HK-2 (cell line): ENCODE data around the gene TMPRSS13.
A peak's percentile ranks its signal among the peaks of the same experiment; 100 is the strongest.

Experiments
- DNase-seq: peaks from one replicate; pipeline ENCODE4 v3.0.0-alpha.2; 2018; ENCODE audit not compliant: unreplicated experiment

The TMPRSS13 gene

DNA sequence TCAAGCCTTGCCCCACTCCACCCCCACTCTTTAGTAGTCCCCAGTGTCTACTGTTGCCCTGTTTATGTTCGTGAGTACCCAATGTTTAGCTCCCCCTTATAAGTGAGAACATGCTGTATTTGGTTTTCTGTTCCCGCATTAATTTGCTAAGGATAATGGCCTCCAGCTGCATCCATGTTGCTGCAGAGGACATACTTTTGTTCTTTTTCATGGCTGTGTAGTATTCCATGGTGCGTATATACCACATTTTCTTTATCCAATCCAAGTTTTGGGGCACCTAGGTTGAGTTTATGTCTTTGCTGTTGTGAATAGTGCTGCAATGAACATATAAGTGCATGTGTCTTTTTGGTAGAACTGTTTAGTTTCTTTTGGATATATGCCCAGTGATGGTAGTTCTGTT, 36.6 kb downstream of the TMPRSS13 start:
- no peak for DNase-seq

DNA sequence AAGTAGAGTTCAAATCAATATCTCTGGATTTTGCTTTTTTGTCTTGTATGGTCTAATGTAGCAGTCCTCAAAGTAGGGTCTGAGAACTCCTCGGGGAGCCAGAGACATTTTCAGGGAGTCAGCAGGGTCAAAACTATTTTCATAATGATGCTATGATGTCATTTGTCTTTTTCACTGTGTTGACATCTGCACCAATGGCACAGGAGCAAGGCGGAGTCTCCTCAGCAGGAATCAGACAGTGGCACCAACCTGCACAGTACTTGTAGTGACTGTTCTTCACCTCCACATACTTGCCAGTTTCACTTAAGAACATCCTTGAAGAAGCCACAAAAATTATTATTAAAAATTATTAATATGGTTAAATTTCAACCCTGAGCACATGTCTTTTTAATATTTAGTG, 37.8 kb downstream of the TMPRSS13 start:
- DNase-seq: no peak

DNA sequence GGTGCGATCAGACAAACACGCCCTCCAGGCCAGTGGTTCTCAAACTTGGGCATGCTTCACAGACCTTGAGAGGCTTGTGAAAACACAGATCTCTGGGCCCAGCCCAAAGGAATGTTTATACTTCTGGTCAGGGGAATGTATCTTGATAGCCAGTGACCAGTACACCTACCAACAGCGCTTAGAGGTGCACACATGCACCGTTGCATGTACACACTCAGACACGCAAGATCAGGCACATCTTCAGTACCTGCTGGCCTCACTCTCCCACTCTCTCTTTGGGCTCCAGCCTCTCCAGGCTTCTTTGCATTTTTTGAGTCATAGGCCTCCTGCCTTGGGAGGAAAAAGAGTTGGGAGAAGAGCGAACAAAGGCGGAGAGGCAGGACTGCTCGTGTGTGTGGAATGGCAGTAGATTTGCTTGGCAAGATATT, 41.0 kb downstream of the TMPRSS13 start:
- no peak for DNase-seq

- no peak for DNase-seq
These were observed 41.6 kb downstream of the TMPRSS13 start for GRCh38 chr11:117887431-117888138.

DNA sequence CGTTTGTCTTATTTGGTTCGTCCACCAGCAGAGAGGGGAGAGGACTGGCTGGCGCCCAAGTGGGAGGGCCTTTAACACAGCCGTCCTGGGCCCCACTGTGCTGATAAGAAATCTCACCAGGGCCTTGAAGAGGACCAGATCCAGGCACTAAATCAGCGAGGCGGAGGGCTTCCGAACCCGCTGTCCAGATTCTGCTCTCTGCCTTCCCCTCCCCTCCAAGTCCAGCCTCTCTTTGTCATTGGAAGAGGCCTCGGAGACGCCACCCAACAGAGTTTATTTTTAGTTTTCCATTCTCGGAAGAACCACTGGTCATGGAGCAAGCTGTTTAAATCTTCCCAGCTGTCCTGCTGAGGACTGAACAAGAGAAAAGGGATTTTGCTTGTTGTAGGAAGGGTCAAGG, 43.4 kb downstream of the TMPRSS13 start:
- DNase-seq: no peak

DNA sequence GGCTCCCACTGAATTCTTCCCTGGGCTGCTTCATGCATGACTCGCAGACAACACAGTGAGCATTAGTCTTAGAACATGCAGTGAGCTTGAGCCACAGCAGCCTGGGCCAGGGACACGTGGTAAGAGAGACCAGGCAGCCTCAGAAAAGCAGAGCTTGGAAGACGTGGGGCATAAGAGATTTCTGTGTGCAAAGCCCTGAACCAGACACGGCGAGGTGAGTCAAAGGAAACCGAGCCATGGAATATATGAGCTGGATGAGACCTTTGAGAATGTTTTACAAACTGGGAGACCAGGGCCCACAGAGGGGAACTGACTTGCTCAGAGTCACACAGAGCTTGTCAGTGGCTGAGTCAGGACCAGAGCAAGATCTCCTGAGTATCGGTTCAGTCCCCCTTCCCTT, 44.2 kb downstream of the TMPRSS13 start:
- peak; percentile 29 for DNase-seq

DNA sequence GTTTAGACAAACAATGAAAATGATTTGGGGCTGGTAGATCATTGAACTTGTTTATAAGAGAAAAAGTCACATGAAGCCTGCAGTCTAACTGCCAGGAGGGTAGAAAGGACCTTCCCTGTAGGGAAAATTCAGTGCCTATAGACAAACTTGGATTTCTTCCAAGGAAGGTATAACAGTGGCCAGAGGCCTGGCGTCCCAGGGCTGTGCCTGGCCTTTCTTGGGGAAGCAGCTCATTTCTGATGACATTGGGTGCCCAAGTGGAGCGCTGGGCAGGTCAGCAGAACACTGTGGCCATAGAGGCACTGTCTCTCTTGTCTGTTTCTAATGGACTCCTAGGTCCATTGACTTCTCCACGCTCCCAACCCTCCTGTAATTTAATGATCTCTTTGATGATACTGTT, 46.1 kb downstream of the TMPRSS13 start:
- DNase-seq: no peak

GRCh38 chr11:117882311-117882905, 46.8 kb downstream of the TMPRSS13 start:
- DNase-seq: no peak

DNA sequence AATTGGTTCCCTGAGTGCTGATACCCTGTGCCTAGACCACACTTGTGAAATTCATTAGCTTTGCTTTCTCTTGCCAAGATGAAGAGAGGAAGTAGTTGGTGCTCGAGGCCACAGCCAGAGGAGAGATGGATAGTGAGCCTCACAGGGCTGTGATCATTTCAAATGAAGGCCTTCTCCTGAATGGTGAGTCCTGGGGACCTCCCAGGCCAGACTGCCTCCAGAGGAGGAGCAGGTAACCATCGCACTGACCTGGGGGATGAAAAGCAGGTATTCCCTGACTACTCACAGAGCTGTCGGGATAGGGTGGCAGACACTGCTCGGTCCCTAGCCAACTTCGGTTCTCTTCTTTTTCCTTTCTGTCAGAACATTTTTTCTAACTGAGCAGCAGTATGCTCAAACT, 48.0 kb downstream of the TMPRSS13 start:
- no peak for DNase-seq

DNA sequence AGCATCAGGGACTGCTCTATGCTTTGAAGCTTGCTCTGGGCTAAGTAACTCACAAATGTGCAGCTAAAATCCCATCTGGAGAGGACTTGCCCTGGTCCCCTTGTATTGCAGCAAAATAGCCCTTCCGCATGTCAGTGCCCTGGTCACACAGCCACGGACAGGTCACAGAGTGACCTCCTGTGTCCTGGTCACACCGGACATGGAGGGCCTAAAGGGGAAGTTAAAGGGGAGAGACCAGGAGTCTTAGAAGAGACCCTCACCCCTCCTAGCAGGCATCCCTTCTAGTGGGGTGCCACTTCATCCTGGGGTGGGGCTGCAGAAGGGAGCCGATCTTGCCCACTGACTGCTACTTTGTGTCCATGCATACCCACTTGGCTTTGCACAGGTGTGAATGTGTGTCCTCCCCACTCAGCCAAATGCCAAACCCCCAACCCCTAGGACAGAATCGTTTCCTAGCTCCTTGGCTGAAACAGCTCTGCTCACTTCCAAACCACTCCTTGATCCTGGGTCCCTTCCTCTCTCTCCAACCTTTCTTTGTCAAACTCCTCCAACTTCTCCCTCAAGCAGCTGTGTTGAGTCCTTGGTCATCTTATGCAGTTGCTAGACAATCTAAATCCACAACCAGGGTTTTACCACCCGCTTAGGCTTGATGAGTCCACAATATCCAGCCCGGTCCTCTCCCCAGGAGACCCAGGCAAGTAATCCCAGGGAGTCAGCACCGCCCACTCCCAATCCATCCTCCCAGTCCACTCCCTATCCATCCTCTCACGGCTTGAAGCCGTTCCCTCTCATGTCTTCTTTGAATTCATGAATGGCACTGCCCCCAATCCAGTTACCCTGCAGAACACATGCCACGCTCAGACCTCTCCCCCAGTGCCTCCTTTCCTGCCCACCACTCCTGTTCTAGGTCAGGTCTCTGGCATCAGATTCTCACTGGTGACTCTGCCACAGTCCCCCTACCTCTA, 49.4 kb downstream of the TMPRSS13 start:
- no peak for DNase-seq

GRCh38 chr11:117878939-117879475, 50.2 kb downstream of the TMPRSS13 start:
- no peak for DNase-seq

DNA sequence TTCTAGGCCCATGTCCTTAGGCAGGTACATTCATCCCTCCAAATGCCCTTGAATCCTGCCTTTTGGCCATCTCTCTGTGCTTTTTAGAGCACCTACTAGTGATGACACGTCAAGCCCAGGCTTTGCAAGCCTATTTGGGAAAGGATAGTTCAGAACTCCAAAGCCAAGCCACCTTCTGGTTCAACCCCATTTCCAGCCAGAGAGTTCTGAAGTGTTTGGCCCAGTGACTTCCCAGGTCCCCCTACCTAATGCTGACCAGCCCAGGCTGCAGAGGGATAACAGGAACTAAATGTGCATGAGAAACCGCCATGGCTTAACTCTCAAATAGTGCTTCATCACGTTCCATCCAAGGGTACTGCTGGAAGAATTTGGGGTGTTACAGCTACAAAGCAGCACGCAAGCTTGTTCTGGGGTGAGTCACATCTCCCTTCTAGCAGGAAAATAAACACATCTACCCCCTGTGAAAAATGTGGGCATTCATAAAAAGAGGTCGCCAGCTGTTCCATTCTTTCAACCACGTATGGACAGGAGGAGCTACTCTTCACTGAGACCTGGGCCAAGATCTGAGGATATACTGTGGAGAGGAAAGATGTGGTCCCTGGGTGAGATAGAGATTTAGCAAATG, 50.8 kb downstream of the TMPRSS13 start:
- DNase-seq: no peak

- no peak for DNase-seq
These were observed 52.0 kb downstream of the TMPRSS13 start for GRCh38 chr11:117877120-117877784.

DNA sequence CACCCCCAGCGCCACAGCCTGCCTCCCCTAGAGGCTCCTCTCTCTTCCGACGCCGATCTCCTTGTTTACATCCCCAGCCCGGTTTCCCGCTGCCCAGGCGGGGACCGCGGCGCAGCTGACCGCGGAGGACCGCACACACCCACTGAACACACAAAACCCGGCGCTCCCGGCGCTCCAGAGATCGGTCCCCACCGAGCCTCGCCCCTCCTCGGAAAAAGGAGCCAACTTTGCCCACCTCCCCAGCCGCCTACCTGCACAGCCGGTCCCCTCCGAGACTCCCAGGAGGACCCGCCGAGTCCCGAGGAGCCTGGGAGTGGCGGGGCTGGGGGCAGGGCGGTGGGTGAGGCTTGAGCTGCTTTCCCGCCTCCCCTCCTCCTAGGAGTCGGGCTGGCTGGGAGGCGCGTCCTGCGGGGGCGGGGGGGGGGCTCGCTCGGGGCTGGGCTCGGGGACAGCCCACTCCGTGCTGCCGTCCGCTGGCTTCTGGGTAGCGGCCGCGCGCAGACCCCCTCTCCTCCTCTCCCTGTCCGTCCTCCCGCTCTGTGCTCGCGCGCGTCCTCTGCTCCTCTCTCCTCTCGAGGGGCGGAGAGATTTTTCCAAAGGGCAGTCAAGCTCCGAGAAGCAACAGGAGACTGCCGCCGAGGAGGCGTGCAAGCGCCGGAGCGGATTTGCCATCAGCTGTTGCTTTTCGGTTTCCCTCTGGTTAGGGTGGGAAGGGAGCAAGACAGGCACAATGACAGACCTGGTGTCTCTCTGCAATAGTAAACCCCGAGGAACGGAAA, 52.7 kb downstream of the TMPRSS13 start, which contains the start of gene FXYD6:
Gene FXYD6 (minus strand): TSS at position 318 of the 779 bp plus-strand sequence. CDS start 33,882 bp downstream, outside the sequence.
- DNase-seq: peak; percentile 10

GRCh38 chr11:117876059-117876340, 53.2 kb downstream of the TMPRSS13 start:
- DNase-seq: no peak

- no peak for DNase-seq
These were observed 53.7 kb downstream of the TMPRSS13 start for GRCh38 chr11:117875382-117876058.

DNA sequence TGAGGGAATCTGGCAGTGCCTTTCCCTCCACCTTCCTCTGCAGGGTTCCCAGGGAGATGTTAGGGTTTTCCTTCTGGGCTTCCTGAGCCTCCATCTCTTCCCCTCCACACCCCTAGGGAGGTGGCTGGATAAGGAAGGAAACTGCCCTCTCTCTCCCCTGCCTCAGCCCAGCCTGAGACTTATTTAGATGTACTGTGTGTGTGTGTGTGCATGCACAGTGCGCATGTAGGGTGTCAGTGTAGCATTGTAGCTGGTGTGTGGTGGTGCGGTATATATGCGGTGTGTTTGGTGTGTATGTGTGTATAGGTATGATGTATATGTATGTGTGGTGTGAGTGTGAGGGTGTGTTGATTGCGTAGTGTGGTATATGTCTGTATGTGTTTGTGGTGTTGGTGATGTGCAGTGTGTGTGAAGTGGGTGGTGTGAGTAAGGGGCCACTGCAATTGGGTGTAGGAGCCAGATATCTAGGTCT, 54.3 kb downstream of the TMPRSS13 start:
- DNase-seq: no peak

- no peak for DNase-seq
These were observed 54.8 kb downstream of the TMPRSS13 start for GRCh38 chr11:117874253-117874909.

DNA sequence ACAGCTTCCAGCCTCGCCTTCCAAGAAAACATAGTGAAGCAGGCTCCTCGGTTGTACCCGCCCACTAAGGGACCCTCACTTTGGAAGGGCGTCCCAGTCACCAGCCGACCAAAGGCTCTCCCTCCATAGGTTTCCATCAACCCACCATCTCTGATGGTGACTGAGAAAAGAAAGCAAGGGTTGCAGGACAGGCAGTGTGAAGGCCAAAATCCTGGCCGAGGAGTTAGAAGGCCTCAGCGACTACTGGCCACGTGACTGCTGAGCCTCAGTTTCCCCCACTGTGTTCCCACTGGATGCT, 55.4 kb downstream of the TMPRSS13 start:
- no peak for DNase-seq
